Activated CD4-positive, alpha-beta T cell treated with anti-CD3 and anti-CD28 coated beads for 36 hours (primary cell): ENCODE measurements around the gene PTCH1. TPM values are rescaled to one million over a fixed set of nuclear protein-coding genes. Genes with fewer than 3 reads are reported as not detected.

ENCODE experiments used
- ATAC-seq: fragments of 200-7000 bp; cut with Tn5 transposase; one replicate; pipeline ENCODE4 v1.10.0; 2021; ENCODE audit warnings: mild to moderate bottlenecking, moderate library complexity
- CTCF ChIA-PET: fragments of 350-600 bp; sonication (Branson Sonifier 250); formaldehyde crosslinking; loops from one replicate; lab custom pipeline; 2021; ENCODE audit warnings: antibody characterized with exemption; lab: Charles Lee
- POLR2A ChIA-PET: fragments of 350-600 bp; sonication (Branson Sonifier 250); formaldehyde crosslinking; loops from one replicate; lab custom pipeline; 2021; ENCODE audit warnings: antibody characterized with exemption, inconsistent platforms; lab: Charles Lee
- DNase-seq: peaks from one replicate; pipeline ENCODE4 v3.0.0-alpha.2; 2020
- H3K27ac Mint-ChIP-seq: one replicate; pipeline ENCODE4 v1.8.0; 2021; ENCODE audit warnings: mixed read lengths
- H3K27me3 Mint-ChIP-seq: one replicate; pipeline ENCODE4 v1.8.0; 2021; ENCODE audit warnings: mixed read lengths
- H3K36me3 Mint-ChIP-seq: one replicate; pipeline ENCODE4 v1.8.0; 2021; ENCODE audit warnings: low read depth, mixed read lengths
- H3K4me1 Mint-ChIP-seq: one replicate; pipeline ENCODE4 v1.8.0; 2021; ENCODE audit warnings: mixed read lengths
- H3K4me3 Mint-ChIP-seq: one replicate; pipeline ENCODE4 v1.8.0; 2021; ENCODE audit warnings: mild to moderate bottlenecking, moderate library complexity, mixed read lengths
- H3K9me3 Mint-ChIP-seq: one replicate; pipeline ENCODE4 v1.8.0; 2021; ENCODE audit warnings: low read depth, mixed read lengths
- intact Hi-C, 2 experiments: fragments of 100-400 bp; cut with DNase I in 1 of 2; cut with micrococcal nuclease in 1 of 2; formaldehyde crosslinking; loops; one replicate each; pipeline versions ENCODE4 v1.14.2 to v1.15.1; 2022 to 2024; cut with DNase I, micrococcal nuclease
- total RNA-seq, 2 experiments: library from RNA; stranded (reverse); gene quantifications; one replicate each; pipeline ENCODE4 v1.2.3, GENCODE V29; 2021

Gene PTCH1
- total RNA-seq, 2 experiments from 2014 or later: 4.4 to 5.6 TPM

DNA sequence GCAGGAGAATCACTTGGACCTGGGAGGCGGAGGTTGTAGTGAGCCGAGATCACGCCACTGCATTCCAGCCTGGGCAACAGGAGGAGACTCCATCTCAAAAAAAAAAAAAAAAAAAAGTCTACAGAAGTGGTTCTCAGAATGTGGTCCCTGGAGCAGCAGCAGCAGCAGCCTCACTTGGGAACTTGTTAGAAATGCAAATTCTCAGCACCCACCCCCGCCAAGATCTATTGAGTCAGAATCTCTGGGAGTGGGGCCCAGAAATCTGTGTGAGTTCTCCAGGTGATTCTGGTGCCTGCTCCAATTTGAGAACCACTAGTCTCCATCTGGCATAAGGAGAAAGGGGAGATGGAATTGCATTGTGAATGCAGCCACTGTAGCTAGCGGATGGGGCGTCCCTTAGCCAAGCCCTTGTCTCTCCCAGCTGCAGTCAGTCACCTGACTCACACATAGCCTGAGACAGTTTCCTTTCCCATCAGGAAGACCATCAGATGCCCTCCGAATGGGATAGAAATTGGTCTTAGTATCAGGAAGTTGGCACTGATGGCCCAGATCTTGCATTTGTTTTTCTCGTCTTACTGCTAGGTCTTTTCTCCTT, 12.2 kb upstream of the PTCH1 start:
- Mint-ChIP-seq H3K4me3 (no peak overlapping the region), H3K9me3 (no peaks in the 10 kb centered on the region), H3K4me1 (no peaks in the 10 kb centered on the region), H3K27me3 (peaks cover 26% of the 10 kb centered on the region), H3K27ac (no peak overlapping the region), H3K36me3 (no peaks in the 10 kb centered on the region)
- ATAC-seq (no peak), DNase-seq (no peak)
- intact Hi-C loops: no loop called here
- CTCF ChIA-PET: interaction anchor here (0.6 to 1.3 kb wide), 2 partner anchors 55 to 193 kb away, joined by 3 read pairs; no protein-coding TSS in a partner anchor
- POLR2A ChIA-PET: no interaction called here

DNA sequence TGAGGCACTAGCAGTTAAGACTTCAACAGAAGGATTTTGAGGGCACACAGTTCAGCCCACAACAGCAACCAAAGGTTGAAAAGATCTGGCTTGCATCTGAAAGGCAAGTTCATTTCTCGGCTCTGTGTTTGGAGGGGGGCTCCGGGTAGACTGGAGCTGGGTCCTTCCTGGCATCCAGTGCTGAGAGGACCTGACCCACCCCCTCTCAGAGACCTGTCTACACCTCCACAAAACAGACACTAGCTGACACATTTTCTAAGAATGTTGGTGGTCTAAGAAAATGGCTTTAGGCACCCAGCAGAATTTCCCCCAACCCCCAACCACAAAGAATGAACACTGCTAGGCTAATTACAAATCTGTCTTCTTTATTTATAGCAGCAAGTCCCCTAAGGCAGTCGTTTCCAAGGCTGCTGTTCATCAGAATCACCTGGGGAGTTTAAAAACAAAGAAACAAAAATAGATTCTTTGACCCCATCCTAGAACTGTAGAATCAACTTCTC, 6.2 kb upstream of the PTCH1 start:
- Mint-ChIP-seq H3K36me3 (no peaks in the 10 kb centered on the region), H3K4me1 (no peaks in the 10 kb centered on the region), H3K4me3 (no peak overlapping the region), H3K9me3 (no peaks in the 10 kb centered on the region), H3K27me3 (peaks cover 11% of the 10 kb centered on the region), H3K27ac (no peak overlapping the region)
- ChIA-PET POLR2A (no interaction called here), CTCF (no interaction called here)
- ATAC-seq: no peak
- DNase-seq: no peak
- intact Hi-C loops: no loop called here

DNA sequence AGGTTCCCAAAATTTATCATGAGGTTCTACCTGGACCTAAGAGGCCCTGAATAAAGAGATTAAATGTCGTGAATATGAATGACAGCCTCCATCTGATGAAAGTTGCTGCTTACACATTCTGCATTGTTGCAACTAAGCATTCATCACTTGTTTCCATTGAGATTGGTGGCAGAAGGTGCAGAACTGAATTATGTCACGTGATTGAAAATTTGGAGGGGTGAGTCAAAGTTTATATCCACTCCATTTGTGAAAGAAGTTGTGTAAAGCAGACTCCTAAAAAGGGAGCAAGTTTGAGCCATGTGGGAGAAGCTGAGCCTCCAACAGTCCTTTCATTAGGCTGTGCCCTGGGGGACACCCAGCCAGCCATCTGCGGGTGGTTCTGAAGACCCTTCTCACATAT, 4.9 kb upstream of the PTCH1 start:
- Mint-ChIP-seq H3K27me3 (peaks cover 6% of the 10 kb centered on the region), H3K9me3 (no peaks in the 10 kb centered on the region), H3K4me1 (peaks cover under 1% of the 10 kb centered on the region), H3K36me3 (no peaks in the 10 kb centered on the region), H3K27ac (no peak overlapping the region), H3K4me3 (no peak overlapping the region)
- CTCF ChIA-PET: no interaction called here
- ATAC-seq (no peak), DNase-seq (no peak)
- POLR2A ChIA-PET: no interaction called here
- intact Hi-C loops: no loop called here

DNA sequence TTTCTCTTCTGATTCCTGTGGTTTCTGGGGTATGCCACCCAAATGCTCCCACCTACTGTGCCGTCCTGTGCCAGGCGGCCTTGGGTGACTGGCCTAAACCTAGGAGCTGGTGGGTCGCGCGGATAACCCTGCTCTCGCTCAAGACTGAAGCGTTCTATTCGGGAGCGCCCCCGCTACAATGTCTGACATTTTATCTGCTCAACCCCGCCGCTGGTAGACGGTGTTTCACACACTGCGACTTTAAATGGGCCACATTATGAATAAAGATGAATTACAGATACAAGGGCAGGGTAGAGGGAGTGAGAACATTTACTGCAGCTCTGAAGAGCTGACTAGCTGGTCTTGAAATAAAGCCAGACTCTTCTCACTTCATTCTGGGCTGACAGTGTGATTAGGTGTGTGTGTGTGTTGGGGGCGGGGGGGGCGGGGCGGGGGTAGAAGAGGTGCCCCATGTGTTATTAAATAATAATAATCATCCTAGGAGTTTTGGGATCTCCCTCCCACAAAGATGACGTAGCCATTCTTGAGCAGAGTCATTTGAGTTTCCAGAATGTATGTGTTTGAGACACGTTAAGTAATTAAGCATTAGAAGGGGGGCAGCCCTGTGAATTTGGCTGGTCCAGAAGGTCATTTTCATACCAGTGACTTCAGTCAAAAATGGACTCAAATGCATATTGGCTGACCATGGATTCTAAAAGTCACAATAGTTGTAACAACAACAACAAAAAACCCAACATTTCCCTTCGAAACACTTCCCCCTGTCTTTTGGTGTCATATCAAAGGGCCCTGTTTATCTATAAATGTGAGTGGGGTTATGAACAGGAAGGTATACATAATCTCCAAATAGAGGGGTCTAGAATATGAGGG, 1.0 kb upstream of the PTCH1 start:
- intact Hi-C loops: loop anchor here in 1 of 2 experiments (10.0 kb wide), 1 partner anchor 1337 kb away; the partner anchor contains the start of gene ZNF782
- peak overlapping the region; percentile 81 for H3K4me3 Mint-ChIP-seq
- CTCF ChIA-PET: no interaction called here

DNA sequence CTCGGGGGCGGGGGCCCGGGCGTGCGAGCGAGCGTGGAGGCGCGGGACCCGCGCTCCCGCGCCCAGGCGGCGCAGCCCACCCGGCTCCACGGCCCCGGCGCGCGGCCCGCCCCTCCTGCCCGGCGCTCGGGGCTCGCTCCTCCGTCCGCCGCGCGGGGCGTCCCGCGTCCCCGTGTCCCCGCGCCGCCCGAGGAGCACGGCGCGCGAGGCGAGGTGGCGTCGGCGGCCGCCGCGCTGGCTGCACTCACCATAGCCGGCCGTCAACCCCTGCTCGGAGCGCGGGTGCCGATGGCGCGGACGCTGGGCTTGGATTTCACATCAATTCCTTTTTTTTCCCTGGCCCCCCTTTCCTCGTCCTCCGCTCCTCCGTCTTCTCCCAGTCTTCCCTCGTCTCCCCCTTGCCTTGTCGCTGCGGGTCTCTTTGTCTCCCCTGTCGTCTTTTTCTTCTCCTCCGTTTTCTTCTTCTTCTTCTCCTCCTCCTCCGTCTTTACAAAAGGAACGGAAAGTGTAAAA, 494 bp downstream of the PTCH1 start:
- peaks cover 26% of the 10 kb centered on the region for H3K27me3 Mint-ChIP-seq
- peak overlapping the region; percentile 68 for H3K27ac Mint-ChIP-seq
- no peaks in the 10 kb centered on the region for H3K9me3 Mint-ChIP-seq
- intact Hi-C loops: loop anchor here in 1 of 2 experiments (10.0 kb wide), 1 partner anchor 1339 kb away; the partner anchor contains the start of gene ZNF782
- peaks cover 34% of the 10 kb centered on the region for H3K4me1 Mint-ChIP-seq
- DNase-seq: peak; percentile 25
- peak; percentile 45 for ATAC-seq
- peaks cover 11% of the 10 kb centered on the region for H3K36me3 Mint-ChIP-seq
- peak overlapping the region; percentile 81 for H3K4me3 Mint-ChIP-seq
- POLR2A ChIA-PET: interaction anchor here (0.7 kb wide), 1 partner anchor 27 kb away, joined by 3 read pairs; no protein-coding TSS in a partner anchor
- CTCF ChIA-PET: no interaction called here

More for the DNA sequence above, 1.0 kb upstream of the PTCH1 start:
- H3K9me3 Mint-ChIP-seq: no peaks in the 10 kb centered on the region
- POLR2A ChIA-PET: no interaction called here
- H3K4me1 Mint-ChIP-seq: peaks cover 19% of the 10 kb centered on the region
- ATAC-seq: no peak
- peaks cover 23% of the 10 kb centered on the region for H3K27me3 Mint-ChIP-seq
- H3K27ac Mint-ChIP-seq: no peak overlapping the region
- H3K36me3 Mint-ChIP-seq: peaks cover 4% of the 10 kb centered on the region
- no peak for DNase-seq

DNA sequence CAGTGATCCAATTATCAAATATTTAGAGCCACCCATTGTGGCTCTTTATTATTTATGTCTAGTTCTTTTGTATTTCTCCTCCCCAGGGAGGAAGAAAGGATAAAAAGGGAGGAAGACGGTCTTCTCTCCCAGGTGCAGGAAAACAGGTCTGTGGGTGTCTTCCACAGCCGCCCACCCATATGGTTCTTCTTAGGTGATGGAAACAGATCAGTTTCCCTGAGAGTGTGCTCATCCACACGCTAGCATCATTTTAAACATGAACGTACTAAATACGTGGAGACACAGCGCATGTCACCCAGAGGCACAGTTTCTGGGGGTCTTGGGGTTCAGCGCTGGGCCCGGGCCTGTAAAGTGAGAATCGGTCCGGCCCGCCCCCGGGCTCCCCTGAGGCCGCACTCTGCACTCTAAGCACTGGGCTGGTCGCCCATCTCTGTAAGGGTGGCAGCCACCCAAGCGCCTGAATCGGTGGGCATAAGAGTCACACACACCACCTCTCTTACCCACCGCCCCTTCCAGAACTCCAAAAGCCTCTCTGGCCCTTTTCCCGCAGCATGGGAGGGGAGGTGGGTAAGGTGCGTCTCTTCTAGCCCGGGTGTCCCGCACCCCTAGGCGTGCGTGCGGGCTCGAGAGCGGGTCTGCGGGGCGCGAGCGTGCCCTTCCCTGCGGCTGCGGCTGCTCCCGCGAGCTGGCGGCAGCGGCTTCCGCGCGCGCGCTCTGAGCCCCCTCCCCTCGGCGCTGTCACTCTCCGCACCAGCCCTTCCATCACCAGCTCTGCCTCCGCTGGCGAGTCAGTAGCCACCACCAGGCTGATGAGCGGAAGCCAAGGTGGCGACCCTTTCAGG, 1.3 kb downstream of the PTCH1 start:
- no peaks in the 10 kb centered on the region for H3K9me3 Mint-ChIP-seq
- ChIA-PET CTCF (interaction anchor here (0.6 kb wide), 1 partner anchor 412 kb away, joined by 3 read pairs; no protein-coding TSS in a partner anchor), POLR2A (no interaction called here)
- peak; percentile 42 for ATAC-seq
- H3K27ac Mint-ChIP-seq: no peak overlapping the region
- H3K4me1 Mint-ChIP-seq: peaks cover 34% of the 10 kb centered on the region
- H3K4me3 Mint-ChIP-seq: peak overlapping the region; percentile 60
- peaks cover 11% of the 10 kb centered on the region for H3K36me3 Mint-ChIP-seq
- peaks cover 26% of the 10 kb centered on the region for H3K27me3 Mint-ChIP-seq
- intact Hi-C loops: loop anchor here in 1 of 2 experiments (10.0 kb wide), 1 partner anchor 1339 kb away; the partner anchor contains the start of gene ZNF782
- peak; percentile 64 for DNase-seq

DNA sequence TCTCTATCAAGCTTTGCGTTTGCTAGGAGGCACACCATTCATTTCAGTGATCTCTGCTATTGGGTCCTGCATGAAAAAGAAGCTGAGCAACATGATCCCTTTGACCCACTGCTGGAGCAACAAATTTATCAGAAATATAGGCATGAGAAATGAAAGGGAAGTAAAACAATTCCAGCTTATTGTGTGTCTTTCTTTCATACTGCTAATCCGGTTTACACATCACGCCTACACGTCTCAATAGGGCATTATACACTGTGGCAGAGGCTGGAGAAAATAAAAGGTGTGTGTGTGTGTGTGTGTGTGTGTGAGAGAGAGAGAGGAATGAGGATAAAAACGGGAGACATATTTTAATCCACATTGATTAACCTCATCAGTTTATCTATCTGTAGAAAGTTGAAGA, 2.4 kb downstream of the PTCH1 start:
- Mint-ChIP-seq H3K4me3 (no peak overlapping the region), H3K9me3 (no peaks in the 10 kb centered on the region), H3K4me1 (peaks cover 38% of the 10 kb centered on the region), H3K36me3 (peaks cover 11% of the 10 kb centered on the region), H3K27me3 (peaks cover 28% of the 10 kb centered on the region), H3K27ac (no peak overlapping the region)
- ChIA-PET POLR2A (interaction anchor here (0.6 kb wide), 1 partner anchor 93 kb away, joined by 3 read pairs; no protein-coding TSS in a partner anchor), CTCF (interaction anchor here (0.6 to 1.2 kb wide), 4 partner anchors 9 to 246 kb away, joined by 3 to 5 read pairs (median 4); no protein-coding TSS in a partner anchor)
- DNase-seq (no peak), ATAC-seq (no peak)
- intact Hi-C loops: loop anchor here (5.0 to 10.0 kb wide), 2 partner anchors 363 to 1340 kb away; partner anchors contain the start of genes ERCC6L2 (in 1 of the 2) and ZNF782 (in 1 of the 2)

DNA sequence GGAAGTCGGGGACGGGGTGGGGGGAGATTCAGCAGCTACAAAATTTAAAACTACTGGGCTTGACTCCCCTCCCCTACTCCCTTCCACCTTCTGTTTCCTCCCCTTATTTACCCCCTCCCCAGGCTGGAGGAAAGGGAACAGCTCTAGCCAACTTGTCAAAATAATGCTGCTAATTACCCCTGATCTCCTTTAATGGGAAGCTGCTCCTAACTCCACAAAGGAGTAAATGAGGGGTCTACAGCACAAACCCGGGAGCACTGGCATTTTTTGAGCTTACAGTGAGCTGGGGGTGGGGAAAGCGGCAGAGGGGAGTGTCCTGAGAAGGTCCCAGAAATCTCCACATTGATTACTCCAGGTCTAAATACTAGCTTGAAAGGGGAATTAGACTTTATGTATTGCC, 3.1 kb downstream of the PTCH1 start:
- ATAC-seq: no peak
- Mint-ChIP-seq H3K4me3 (no peak overlapping the region), H3K36me3 (peaks cover 11% of the 10 kb centered on the region), H3K27me3 (peaks cover 29% of the 10 kb centered on the region), H3K9me3 (no peaks in the 10 kb centered on the region), H3K27ac (no peak overlapping the region), H3K4me1 (peaks cover 40% of the 10 kb centered on the region)
- intact Hi-C loops: loop anchor here (5.0 to 10.0 kb wide), 2 partner anchors 364 to 1341 kb away; partner anchors contain the start of genes ERCC6L2 (in 1 of the 2) and ZNF782 (in 1 of the 2)
- no peak for DNase-seq
- ChIA-PET POLR2A (interaction anchor here (0.6 kb wide), 1 partner anchor 93 kb away, joined by 3 read pairs; no protein-coding TSS in a partner anchor), CTCF (interaction anchor here (0.6 to 1.2 kb wide), 4 partner anchors 9 to 245 kb away, joined by 3 to 5 read pairs (median 4); no protein-coding TSS in a partner anchor)

DNA sequence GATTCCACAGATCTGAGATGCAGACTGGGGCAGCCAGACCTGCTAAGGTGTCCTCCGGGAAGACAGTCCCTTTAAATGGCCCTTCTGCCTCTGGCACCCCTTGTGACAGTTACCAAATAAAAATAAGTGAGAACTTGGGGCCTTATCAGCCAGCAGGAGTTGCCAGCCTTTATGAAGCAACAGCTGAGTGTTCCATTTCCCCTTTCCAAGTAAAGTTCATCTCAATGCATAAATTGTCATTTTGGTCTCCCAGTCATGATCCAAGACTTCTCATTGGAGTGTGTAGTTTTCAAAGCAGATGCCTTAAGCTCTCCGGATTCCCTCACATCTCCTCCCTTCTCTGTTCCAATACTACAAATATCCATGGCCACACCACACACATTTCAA, 4.1 kb downstream of the PTCH1 start:
- H3K36me3 Mint-ChIP-seq: peaks cover 12% of the 10 kb centered on the region
- POLR2A ChIA-PET: no interaction called here
- H3K9me3 Mint-ChIP-seq: no peaks in the 10 kb centered on the region
- CTCF ChIA-PET: no interaction called here
- H3K4me1 Mint-ChIP-seq: peaks cover 42% of the 10 kb centered on the region
- peak overlapping the region; percentile 38 for H3K27ac Mint-ChIP-seq
- peak overlapping the region; percentile 82 for H3K4me3 Mint-ChIP-seq
- intact Hi-C loops: loop anchor here (5.0 to 10.0 kb wide), 2 partner anchors 365 to 1342 kb away; partner anchors contain the start of genes ERCC6L2 (in 1 of the 2) and ZNF782 (in 1 of the 2)
- peaks cover 32% of the 10 kb centered on the region for H3K27me3 Mint-ChIP-seq
- no peak for DNase-seq
- no peak for ATAC-seq
